ENCODE data around the gene GNLY.

Gene GNLY

GRCh38 chr2:85694052-85695025 lies at the start of gene GNLY:
TSS of gene GNLY (plus strand) at chr2:85694358. CDS start at chr2:85694419, 61 bp downstream.
- no peak for TF ChIP-seq CTCF (IDR thresholded peaks at IDR 0.05; ENCODE audit: low read length)
- no peak for TF ChIP-seq EZH2 (IDR thresholded peaks at IDR 0.05; ENCODE audit: borderline replicate concordance, low read length)
- H3K9me2 ChIP-seq (ENCODE audit: low read depth, low read length): no peaks in the 10 kb centered on the region
- H3K36me3 ChIP-seq (ENCODE audit: insufficient read depth, low read length): no peaks in the 10 kb centered on the region
- H3K9ac ChIP-seq (ENCODE audit: low read length): no peak within 1 kb of the TSS
- no peaks in the 10 kb centered on the region for H3K79me2 ChIP-seq (ENCODE audit: insufficient read depth, low read length)
- no peaks in the 10 kb centered on the region for H3K27me3 ChIP-seq (ENCODE audit: insufficient read depth, low read length)
- H3K4me3 ChIP-seq (ENCODE audit: low read depth, low read length, poor library complexity, severe bottlenecking): no peak within 1 kb of the TSS
- no peaks in the 10 kb centered on the region for H3K4me1 ChIP-seq (ENCODE audit: insufficient read depth, low read length, severe bottlenecking)
- H3K4me2 ChIP-seq (ENCODE audit: low read length): no peak within 1 kb of the TSS
- H3K27ac ChIP-seq (ENCODE audit: low read depth, low read length, poor library complexity, severe bottlenecking): no peak within 1 kb of the TSS
- H4K20me1 ChIP-seq (ENCODE audit: insufficient read depth, low read length): no peaks in the 10 kb centered on the region
- no peaks in the 10 kb centered on the region for H3F3A ChIP-seq (ENCODE audit: insufficient read depth, low read length)
- H3K9me3 ChIP-seq (ENCODE audit: low read length): no peaks in the 10 kb centered on the region
- H2AFZ ChIP-seq (ENCODE audit: low read length): no peak within 1 kb of the TSS

GRCh38 chr2:85644909-85645308 lies 49.2 kb upstream of the GNLY start:
- H3K79me2 ChIP-seq (ENCODE audit: insufficient read depth, low read length): no peaks in the 10 kb centered on the region
- H4K20me1 ChIP-seq (ENCODE audit: insufficient read depth, low read length): no peaks in the 10 kb centered on the region
- no peaks in the 10 kb centered on the region for H3F3A ChIP-seq (ENCODE audit: insufficient read depth, low read length)
- no peaks in the 10 kb centered on the region for H3K27me3 ChIP-seq (ENCODE audit: insufficient read depth, low read length)
- H3K4me3 ChIP-seq (ENCODE audit: low read depth, low read length, poor library complexity, severe bottlenecking): no peak overlapping the region
- H2AFZ ChIP-seq (ENCODE audit: low read length): no peak overlapping the region
- no peaks in the 10 kb centered on the region for H3K9me3 ChIP-seq (ENCODE audit: low read length)
- H3K27ac ChIP-seq (ENCODE audit: low read depth, low read length, poor library complexity, severe bottlenecking): no peak overlapping the region
- H3K4me2 ChIP-seq (ENCODE audit: low read length): no peak overlapping the region
- H3K9me2 ChIP-seq (ENCODE audit: low read depth, low read length): no peaks in the 10 kb centered on the region
- TF ChIP-seq EZH2 (IDR thresholded peaks at IDR 0.05; ENCODE audit: borderline replicate concordance, low read length): no peak
- no peak for TF ChIP-seq CTCF (IDR thresholded peaks at IDR 0.05; ENCODE audit: low read length)
- no peak overlapping the region for H3K9ac ChIP-seq (ENCODE audit: low read length)
- H3K4me1 ChIP-seq (ENCODE audit: insufficient read depth, low read length, severe bottlenecking): no peaks in the 10 kb centered on the region
- H3K36me3 ChIP-seq (ENCODE audit: insufficient read depth, low read length): peaks cover 97% of the 10 kb centered on the region

GRCh38 chr2:85646166-85646565 lies 48.0 kb upstream of the GNLY start:
- H3K36me3 ChIP-seq (ENCODE audit: insufficient read depth, low read length): peaks cover 96% of the 10 kb centered on the region
- no peaks in the 10 kb centered on the region for H3K27me3 ChIP-seq (ENCODE audit: insufficient read depth, low read length)
- H3K27ac ChIP-seq (ENCODE audit: low read depth, low read length, poor library complexity, severe bottlenecking): no peak overlapping the region
- no peaks in the 10 kb centered on the region for H3F3A ChIP-seq (ENCODE audit: insufficient read depth, low read length)
- H3K9me2 ChIP-seq (ENCODE audit: low read depth, low read length): no peaks in the 10 kb centered on the region
- H3K4me3 ChIP-seq (ENCODE audit: low read depth, low read length, poor library complexity, severe bottlenecking): no peak overlapping the region
- H3K79me2 ChIP-seq (ENCODE audit: insufficient read depth, low read length): no peaks in the 10 kb centered on the region
- no peak for TF ChIP-seq CTCF (IDR thresholded peaks at IDR 0.05; ENCODE audit: low read length)
- no peak for TF ChIP-seq EZH2 (IDR thresholded peaks at IDR 0.05; ENCODE audit: borderline replicate concordance, low read length)
- no peaks in the 10 kb centered on the region for H4K20me1 ChIP-seq (ENCODE audit: insufficient read depth, low read length)
- H2AFZ ChIP-seq (ENCODE audit: low read length): no peak overlapping the region
- H3K9ac ChIP-seq (ENCODE audit: low read length): no peak overlapping the region
- H3K4me2 ChIP-seq (ENCODE audit: low read length): no peak overlapping the region
- no peaks in the 10 kb centered on the region for H3K9me3 ChIP-seq (ENCODE audit: low read length)
- H3K4me1 ChIP-seq (ENCODE audit: insufficient read depth, low read length, severe bottlenecking): no peaks in the 10 kb centered on the region

Measured in OCI-LY1 (cell line).